Esophagus (tissue), 2 donors: ENCODE measurements around the gene NBEAL2. TPM values are rescaled to one million over a fixed set of nuclear protein-coding genes. Genes with fewer than 3 reads are reported as not detected.

Experiments used
- H3K27ac ChIP-seq, 2 donors: one replicate each; pipeline ENCODE4 v1.5.1; 2013; ENCODE audit warnings: low read depth in 2 of 2, mild to moderate bottlenecking in 2 of 2, inconsistent platforms in 1 of 2, low read length in 1 of 2, moderate library complexity in 1 of 2
- H3K27me3 ChIP-seq, 2 donors: one replicate each; pipeline ENCODE4 v1.6.1; 2013; ENCODE audit warnings: low read length in 2 of 2, control low read depth in 1 of 2, mild to moderate bottlenecking in 1 of 2; ENCODE audit not compliant: insufficient read depth in 2 of 2, control insufficient read depth in 1 of 2
- H3K36me3 ChIP-seq, 2 donors: one replicate each; pipeline ENCODE4 v1.6.1; 2013; ENCODE audit warnings: low read length in 1 of 2; ENCODE audit not compliant: control insufficient read depth in 2 of 2, insufficient read depth in 2 of 2
- H3K4me1 ChIP-seq, 2 donors: one replicate each; pipeline ENCODE4 v1.6.1; 2013; ENCODE audit warnings: low read length in 1 of 2; ENCODE audit not compliant: control insufficient read depth in 2 of 2, insufficient read depth in 2 of 2
- H3K4me3 ChIP-seq, 2 donors: one replicate each; pipeline ENCODE4 v1.5.1; 2013; ENCODE audit warnings: low read length in 2 of 2, mild to moderate bottlenecking in 2 of 2, low read depth in 1 of 2, moderate library complexity in 1 of 2
- H3K9me3 ChIP-seq, 2 donors: one replicate each; pipeline ENCODE4 v1.6.1; 2013; ENCODE audit warnings: mild to moderate bottlenecking in 2 of 2, low read depth in 1 of 2, low read length in 1 of 2, moderate library complexity in 1 of 2; ENCODE audit not compliant: control insufficient read depth in 2 of 2, insufficient read depth in 1 of 2
- WGBS, 2 donors: extraction: QIAGEN DNeasy Blood & Tissue Kit; methylation state at CpG; one replicate each; pipeline ENCODE4 v1.1.7; 2013; 5-methylcytosine and 5-hydroxymethylcytosine counted together
- polyA plus RNA-seq, 2 donors: library from polyadenylated mRNA; stranded (reverse); fragments of 200-250 nt; gene quantifications; one replicate each; pipeline ENCODE4 v1.2.3, GENCODE V29; 2013
- donor health status: healthy with polysubstance abuse.
- donor health status: Bipolar disorder and iron deficiency.

NBEAL2 gene
- polyA plus RNA-seq, 2 donors, result 173 to 211 TPM

DNA sequence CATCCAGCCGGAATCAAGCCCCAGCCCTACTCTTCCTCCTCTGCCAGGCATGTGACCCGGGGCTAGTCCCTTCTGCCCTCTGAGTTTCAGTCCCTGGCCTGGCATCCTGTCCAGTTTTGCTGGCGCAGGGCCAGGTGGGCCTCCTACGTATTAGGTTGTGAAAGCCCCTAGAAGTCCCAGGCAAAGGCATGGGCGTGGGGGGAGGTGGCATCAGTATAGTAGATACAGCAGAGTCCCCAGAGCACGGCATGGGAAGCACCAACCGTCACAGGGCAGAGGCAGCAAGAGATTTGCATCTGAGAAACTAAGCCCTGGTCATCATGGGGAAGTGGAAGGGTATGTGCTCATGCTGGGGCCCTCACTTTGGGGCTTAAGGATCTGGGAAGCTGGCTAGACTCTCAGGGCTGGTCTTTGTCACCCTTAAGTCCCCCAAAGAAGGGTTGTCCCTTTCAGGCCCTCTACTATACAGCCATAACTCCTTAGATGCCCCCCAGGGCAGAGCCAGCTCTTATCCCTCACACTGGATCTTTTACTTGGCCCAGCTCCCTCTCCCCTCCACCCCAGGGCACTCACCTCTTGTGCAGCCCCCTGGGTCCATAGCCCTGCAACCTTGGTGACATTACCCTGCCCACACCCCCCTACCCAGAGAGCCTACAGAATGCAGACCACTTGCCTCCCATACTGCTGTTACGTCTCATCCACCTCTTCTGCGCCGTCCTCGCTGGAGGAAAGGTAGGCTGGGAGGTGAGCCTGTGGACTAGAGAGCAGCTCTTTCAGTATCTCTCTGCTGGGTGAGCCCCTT, 11.3 kb downstream of the NBEAL2 start:
- Histone ChIP-seq H3K27me3 (no peaks in the 10 kb centered on the region), H3K4me3 (no peak overlapping the region), H3K9me3 (no peaks in the 10 kb centered on the region), H3K36me3 (peaks cover 15 to 71% of the 10 kb centered on the region in 2 donors), H3K4me1 (peaks cover 12 to 26% of the 10 kb centered on the region in 2 donors), H3K27ac (no peak overlapping the region)
- 79 to 81% methylated on average over 11 of the region's 11 CpGs for WGBS, 2 donors

DNA sequence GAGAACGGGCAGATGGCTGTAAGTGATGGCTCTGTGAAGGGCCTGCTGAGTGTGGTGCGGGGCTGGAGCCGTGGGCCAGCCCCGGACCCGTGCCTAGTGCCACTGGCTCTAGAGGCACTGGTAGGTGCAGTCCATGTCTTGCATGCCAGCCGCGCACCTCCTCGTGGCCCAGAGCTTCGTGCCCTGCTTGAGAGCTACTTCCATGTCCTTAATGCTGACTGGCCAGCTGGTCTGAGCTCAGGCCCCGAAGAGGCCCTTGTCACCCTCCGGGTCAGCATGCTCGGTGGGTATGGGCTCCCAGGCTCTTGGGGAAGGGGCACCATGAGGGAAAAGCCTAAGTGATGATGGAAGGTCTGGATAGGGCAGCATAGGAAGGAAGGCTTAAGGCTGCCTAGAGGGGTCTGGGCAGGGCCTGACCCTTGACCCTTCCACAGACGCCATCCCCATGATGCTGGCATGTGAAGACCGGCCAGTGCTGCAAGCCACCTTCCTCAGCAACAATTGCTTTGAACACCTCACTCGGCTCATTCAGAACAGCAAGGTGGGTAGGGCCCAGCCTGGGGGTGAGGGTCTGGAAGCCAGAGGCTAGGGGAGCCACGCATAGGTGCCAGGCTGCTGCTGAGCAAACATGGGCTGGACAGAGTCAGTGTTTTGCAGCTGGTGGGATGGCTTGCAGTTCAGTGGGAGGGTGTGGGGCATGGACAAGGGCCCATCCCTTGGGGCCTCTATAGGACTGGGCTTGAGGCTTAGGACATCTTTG, 12.1 kb downstream of the NBEAL2 start:
- H3K36me3 ChIP-seq, result peaks cover 15 to 73% of the 10 kb centered on the region in 2 donors
- H3K9me3 ChIP-seq, result no peaks in the 10 kb centered on the region
- H3K4me1 ChIP-seq, result peaks cover 8 to 19% of the 10 kb centered on the region in 2 donors
- H3K4me3 ChIP-seq, result no peak overlapping the region
- no peaks in the 10 kb centered on the region for H3K27me3 ChIP-seq
- peak overlapping the region in 1 of 2 donors; percentile 9 for H3K27ac ChIP-seq
- WGBS, 2 donors, result 92 to 98% methylated on average over 16 of the region's 16 CpGs

DNA sequence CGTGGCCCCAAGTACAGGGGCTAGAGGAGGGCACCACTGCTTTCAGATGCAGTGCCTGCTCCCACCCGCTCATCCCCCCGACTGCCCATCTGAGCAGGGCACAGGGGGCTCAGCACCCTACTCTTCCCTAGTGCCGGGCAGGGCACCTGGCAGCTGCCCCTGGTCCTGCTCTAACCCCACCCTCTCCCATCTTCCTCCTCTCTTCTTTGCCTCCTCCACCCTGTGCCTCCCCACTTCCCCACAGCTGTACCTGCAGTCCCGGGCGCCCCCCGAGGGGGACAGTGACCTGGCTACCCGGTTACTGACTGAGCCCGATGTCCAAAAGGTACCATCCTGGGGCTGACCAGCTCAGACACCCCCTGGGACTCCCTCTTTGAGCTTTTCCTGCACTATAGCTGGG, 12.8 kb downstream of the NBEAL2 start:
- no peak overlapping the region for H3K27ac ChIP-seq
- H3K9me3 ChIP-seq, result no peaks in the 10 kb centered on the region
- no peaks in the 10 kb centered on the region for H3K27me3 ChIP-seq
- WGBS, 2 donors, result 89 to 94% methylated on average over 9 of the region's 9 CpGs
- H3K4me3 ChIP-seq, result no peak overlapping the region
- H3K4me1 ChIP-seq, result peaks cover 2 to 18% of the 10 kb centered on the region in 2 donors
- peaks cover 15 to 79% of the 10 kb centered on the region in 2 donors for H3K36me3 ChIP-seq

DNA sequence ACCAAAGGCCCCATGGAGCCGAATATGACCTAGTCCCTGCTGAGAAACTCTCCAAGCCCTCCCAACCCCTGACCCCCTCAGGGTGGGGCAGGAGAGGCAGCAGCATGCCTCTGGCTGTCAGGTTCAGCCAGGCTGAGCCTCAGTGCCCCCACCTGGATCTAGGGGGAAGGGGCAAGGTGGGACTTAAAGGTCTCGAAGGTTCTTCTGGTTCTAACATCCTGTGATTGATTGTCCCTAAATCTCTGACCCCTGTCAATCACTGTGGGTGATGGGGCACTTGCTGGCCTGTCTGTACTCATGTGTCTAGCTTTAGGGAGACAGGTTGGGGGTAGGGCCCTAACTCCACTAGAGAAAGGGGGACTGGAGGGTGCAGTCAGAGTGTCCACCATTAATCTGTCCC, 13.8 kb downstream of the NBEAL2 start:
- Histone ChIP-seq H3K36me3 (peaks cover 15 to 82% of the 10 kb centered on the region in 2 donors), H3K9me3 (no peaks in the 10 kb centered on the region), H3K27ac (no peak overlapping the region), H3K4me1 (peaks cover 2 to 11% of the 10 kb centered on the region in 2 donors), H3K27me3 (no peaks in the 10 kb centered on the region), H3K4me3 (no peak overlapping the region)
- WGBS, 2 donors, result 68 to 78% methylated on average over 2 of the region's 2 CpGs

DNA sequence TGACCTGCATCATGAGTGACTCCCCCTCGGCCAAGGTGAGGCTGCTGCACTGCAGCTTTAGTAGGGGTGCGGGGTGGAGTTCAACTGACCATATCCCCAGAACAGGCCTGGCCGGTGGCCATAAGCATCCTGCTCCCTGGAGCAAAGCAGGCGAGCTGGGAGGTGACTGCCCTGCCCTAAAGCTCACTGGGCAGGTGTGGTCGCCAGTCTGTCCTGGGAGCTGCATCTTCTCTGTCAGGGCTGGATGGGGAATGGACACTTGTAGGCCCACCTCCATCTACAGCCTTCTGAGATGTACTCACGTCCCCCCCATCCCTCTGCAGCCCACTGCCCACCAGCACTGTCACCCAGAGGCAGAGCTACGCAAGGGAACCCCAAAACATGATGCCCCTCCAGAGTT, 14.5 kb downstream of the NBEAL2 start:
- no peak overlapping the region for H3K27ac ChIP-seq
- no peaks in the 10 kb centered on the region for H3K9me3 ChIP-seq
- H3K36me3 ChIP-seq, result peaks cover 16 to 82% of the 10 kb centered on the region in 2 donors
- H3K4me1 ChIP-seq, result peaks cover 0 to 11% of the 10 kb centered on the region in 2 donors
- H3K27me3 ChIP-seq, result no peaks in the 10 kb centered on the region
- H3K4me3 ChIP-seq, result no peak overlapping the region
- 83 to 92% methylated on average over 7 of the region's 7 CpGs for WGBS, 2 donors

DNA sequence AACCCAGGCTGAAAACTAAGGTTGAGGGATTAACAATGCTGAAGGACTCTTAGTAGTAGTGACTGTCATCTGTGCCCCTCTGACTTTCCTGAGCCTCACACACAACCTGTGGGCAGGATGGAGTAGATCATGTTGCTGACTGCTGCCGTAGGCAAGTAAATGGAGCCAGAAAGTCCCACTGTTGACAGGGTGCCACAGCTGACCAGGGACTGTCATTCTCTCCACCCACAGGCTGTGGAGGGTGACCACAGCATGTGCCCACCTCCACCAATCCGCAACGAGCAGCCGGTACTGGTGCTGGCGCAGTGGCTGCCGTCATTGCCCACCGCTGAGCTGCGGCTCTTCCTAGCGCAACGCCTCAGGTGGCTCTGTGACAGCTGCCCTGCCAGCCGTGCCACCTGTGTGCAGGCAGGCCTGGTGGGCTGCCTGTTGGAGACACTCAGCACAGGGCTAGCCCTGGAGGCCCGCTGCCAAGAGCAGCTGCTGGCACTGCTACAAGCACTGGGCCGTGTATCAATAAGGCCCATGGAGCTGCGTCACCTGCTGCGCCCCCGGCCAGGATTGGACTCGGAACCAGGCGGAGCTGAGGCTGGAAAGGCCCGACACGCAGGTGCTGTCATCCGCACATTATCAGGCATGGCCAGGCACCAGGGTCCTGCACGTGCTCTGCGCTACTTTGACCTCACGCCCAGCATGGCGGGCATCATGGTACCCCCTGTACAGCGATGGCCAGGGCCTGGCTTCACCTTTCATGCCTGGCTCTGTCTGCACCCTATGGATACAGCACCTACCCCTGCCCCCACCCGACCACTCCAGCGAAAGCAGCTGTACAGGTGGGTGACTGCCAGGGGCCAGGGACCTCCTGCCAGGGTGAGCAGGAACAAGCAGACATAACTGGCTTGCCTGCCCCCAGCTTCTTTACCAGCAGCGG, 15.6 kb downstream of the NBEAL2 start:
- H3K9me3 ChIP-seq, result no peaks in the 10 kb centered on the region
- H3K4me1 ChIP-seq, result peaks cover 0 to 9% of the 10 kb centered on the region in 2 donors
- H3K27ac ChIP-seq, result no peak overlapping the region
- no peaks in the 10 kb centered on the region for H3K27me3 ChIP-seq
- H3K4me3 ChIP-seq, result no peak overlapping the region
- H3K36me3 ChIP-seq, result peaks cover 27 to 82% of the 10 kb centered on the region in 2 donors
- WGBS, 2 donors, result 90 to 92% methylated on average over 29 of the region's 29 CpGs

DNA sequence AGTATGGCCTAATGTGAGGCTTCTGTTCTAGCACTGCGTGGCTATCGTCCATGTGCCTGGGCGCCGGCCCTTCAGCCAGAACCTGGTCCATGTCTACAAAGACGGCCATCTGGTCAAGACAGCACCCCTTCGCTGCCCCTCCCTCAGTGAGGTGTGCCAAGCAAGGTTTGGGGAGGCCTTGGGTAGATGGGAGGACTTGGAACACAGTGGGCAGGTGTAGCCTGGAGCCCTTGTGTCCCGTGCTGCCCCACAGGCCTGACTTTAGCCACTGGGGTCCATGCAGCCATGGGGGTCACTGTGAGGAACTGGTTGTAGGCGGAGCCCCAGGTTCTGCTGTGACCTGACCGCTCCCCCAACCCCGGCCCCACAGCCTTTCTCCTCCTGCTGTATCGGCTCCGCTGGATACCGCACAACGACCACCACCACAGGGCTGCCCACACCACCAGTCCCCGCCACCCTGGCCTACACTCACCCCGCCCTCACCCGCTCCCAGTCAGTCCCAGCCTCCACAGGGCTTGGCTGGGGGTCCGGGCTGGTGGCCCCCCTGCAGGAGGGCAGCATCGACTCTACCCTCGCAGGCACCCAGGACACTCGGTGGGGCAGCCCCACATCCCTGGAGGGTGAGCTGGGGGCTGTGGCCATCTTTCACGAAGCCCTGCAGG, 16.6 kb downstream of the NBEAL2 start:
- H3K4me3 ChIP-seq, result no peak overlapping the region
- peaks cover 0 to 9% of the 10 kb centered on the region in 2 donors for H3K4me1 ChIP-seq
- no peaks in the 10 kb centered on the region for H3K27me3 ChIP-seq
- no peak overlapping the region for H3K27ac ChIP-seq
- peaks cover 30 to 83% of the 10 kb centered on the region in 2 donors for H3K36me3 ChIP-seq
- 92 to 94% methylated on average over 22 of the region's 22 CpGs for WGBS, 2 donors
- no peaks in the 10 kb centered on the region for H3K9me3 ChIP-seq

DNA sequence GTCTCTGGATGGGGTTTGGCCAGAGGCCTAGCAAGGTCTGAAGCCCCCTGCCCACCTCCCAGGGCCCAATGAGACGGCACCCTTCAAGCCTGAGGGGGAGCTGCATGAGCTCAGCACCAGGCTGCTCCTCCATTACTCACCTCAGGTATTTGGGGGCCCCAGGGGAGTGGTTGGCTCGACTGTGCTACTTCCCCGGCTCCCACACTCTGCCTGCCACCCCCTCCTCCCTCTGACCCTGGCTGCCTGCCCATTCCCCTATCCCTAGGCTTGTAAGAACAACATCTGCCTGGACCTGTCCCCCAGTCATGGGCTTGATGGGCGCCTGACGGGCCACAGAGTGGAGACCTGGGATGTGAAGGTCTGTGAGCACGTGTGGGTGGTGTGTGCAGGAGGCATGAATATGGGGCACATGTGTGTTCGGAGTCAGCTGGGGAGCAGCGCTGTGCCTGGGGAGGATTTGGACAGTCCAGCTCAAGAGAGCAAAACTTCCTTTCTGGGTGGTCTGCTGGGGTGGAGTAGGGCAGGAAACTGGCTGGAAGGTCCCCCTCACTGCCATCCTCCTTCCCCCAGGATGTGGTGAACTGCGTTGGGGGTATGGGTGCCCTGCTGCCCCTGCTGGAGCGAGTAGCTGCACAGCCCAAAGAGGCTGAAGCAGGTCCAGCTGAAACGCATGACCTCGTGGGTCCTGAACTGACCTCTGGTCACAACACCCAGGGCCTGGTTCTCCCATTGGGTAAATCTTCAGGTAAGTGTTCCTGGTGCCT, 17.4 kb downstream of the NBEAL2 start:
- 58 to 64% methylated on average over 12 of the region's 12 CpGs for WGBS, 2 donors
- H3K4me1 ChIP-seq, result peaks cover 0 to 15% of the 10 kb centered on the region in 2 donors
- H3K4me3 ChIP-seq, result no peak overlapping the region
- H3K27me3 ChIP-seq, result no peaks in the 10 kb centered on the region
- H3K36me3 ChIP-seq, result peaks cover 30 to 83% of the 10 kb centered on the region in 2 donors
- peak overlapping the region in 1 of 2 donors; percentile 22 for H3K27ac ChIP-seq
- no peaks in the 10 kb centered on the region for H3K9me3 ChIP-seq
